ENCODE data around the gene DDIT4.

DNA sequence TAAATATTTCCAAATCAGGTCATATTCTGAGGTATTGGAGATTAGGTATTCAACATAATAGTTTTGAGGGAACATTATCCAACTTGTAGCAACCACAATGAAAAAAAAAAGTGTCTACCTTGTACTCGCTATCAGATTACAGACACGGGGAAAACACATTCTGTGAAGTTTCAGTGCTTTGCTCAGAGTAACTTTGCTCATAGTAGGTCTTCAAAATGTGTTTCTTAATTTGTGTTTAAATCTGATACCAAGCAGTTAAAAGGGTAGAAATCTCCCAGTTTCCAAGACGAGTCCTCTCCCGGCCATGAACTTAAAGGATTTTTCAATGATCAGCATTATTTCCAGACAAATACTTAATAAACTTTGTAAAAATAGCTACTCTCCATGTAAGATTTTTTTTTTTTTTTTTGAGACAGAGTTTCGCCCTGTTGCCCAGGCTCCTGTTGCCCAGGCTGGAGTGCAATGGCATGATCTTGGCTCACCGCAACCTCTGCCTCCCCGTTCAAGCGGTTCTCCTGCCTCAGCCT is 39.2 kb downstream of the DDIT4 start:
- TF ChIP-seq, protein P1, sequence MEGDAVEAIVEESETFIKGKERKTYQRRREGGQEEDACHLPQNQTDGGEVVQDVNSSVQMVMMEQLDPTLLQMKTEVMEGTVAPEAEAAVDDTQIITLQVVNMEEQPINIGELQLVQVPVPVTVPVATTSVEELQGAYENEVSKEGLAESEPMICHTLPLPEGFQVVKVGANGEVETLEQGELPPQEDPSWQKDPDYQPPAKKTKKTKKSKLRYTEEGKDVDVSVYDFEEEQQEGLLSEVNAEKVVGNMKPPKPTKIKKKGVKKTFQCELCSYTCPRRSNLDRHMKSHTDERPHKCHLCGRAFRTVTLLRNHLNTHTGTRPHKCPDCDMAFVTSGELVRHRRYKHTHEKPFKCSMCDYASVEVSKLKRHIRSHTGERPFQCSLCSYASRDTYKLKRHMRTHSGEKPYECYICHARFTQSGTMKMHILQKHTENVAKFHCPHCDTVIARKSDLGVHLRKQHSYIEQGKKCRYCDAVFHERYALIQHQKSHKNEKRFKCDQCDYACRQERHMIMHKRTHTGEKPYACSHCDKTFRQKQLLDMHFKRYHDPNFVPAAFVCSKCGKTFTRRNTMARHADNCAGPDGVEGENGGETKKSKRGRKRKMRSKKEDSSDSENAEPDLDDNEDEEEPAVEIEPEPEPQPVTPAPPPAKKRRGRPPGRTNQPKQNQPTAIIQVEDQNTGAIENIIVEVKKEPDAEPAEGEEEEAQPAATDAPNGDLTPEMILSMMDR (IDR thresholded peaks at IDR 0.05): no peak
- no peak for TF ChIP-seq POLR2A (IDR thresholded peaks at IDR 0.05)

Measured in adrenal gland (tissue), 5 donors.